ENCODE results near the gene IPO13.

IPO13 gene

DNA sequence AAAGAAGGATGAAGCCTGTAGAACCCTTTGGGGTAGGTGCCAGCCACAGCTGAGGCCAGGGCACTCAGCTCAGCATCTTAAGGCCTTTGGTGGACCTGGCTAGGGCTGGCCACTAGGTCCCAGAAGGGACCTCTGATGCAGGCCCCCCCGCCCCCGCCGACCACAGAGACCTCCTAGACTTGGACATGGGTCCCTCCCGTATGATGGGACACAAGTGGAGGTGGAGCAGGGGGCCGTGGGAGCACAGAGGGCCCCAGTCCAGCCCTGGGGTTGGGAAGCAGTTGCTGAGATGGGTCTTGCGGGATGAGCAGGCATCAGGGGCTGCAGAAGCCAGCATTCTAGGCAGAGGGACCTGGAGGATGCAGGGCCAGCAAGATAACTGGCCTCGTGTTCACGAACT lies 35.5 kb downstream of the IPO13 start:
- no peak for TF ChIP-seq CTCF (IDR thresholded peaks at IDR 0.05; ENCODE audit: insufficient read depth, low read depth, low read length, missing control alignments)
- no peak for DNase-seq (ENCODE audit: low read depth)
- H3K4me3 ChIP-seq (ENCODE audit: low read depth, low read length), result no peak overlapping the region

GRCh38 chr1:43982808-43983207 lies 36.1 kb downstream of the IPO13 start:
- no peak for TF ChIP-seq CTCF (IDR thresholded peaks at IDR 0.05; ENCODE audit: insufficient read depth, low read depth, low read length, missing control alignments)
- no peak overlapping the region for H3K4me3 ChIP-seq (ENCODE audit: low read depth, low read length)
- no peak for DNase-seq (ENCODE audit: low read depth)

GRCh38 chr1:43983253-43983899 lies 36.6 kb downstream of the IPO13 start:
- DNase-seq (ENCODE audit: low read depth), result no peak
- no peak for TF ChIP-seq CTCF (IDR thresholded peaks at IDR 0.05; ENCODE audit: insufficient read depth, low read depth, low read length, missing control alignments)
- H3K4me3 ChIP-seq (ENCODE audit: low read depth, low read length), result no peak overlapping the region

DNA sequence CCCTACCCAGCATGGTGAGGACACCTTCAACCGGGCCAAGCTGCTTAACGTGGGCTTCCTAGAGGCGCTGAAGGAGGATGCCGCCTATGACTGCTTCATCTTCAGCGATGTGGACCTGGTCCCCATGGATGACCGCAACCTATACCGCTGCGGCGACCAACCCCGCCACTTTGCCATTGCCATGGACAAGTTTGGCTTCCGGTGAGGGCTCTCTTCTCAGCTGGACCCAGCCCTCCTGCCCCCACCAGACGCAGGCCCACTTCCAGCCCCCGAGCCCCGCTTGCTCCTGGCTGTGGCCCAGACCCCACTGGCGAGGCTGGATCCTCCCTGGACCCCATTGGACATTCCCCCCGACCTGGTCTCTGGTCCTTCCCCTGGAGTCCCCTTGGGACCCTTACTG lies 38.1 kb downstream of the IPO13 start:
- DNase-seq (ENCODE audit: low read depth), result no peak
- H3K4me3 ChIP-seq (ENCODE audit: low read depth, low read length), result no peak overlapping the region
- no peak for TF ChIP-seq CTCF (IDR thresholded peaks at IDR 0.05; ENCODE audit: insufficient read depth, low read depth, low read length, missing control alignments)

- no peak for DNase-seq (ENCODE audit: low read depth)
- TF ChIP-seq CTCF (IDR thresholded peaks at IDR 0.05; ENCODE audit: insufficient read depth, low read depth, low read length, missing control alignments), result no peak
- no peak overlapping the region for H3K4me3 ChIP-seq (ENCODE audit: low read depth, low read length)
Measured at GRCh38 chr1:43985984-43986595, 39.3 kb downstream of the IPO13 start.

DNA sequence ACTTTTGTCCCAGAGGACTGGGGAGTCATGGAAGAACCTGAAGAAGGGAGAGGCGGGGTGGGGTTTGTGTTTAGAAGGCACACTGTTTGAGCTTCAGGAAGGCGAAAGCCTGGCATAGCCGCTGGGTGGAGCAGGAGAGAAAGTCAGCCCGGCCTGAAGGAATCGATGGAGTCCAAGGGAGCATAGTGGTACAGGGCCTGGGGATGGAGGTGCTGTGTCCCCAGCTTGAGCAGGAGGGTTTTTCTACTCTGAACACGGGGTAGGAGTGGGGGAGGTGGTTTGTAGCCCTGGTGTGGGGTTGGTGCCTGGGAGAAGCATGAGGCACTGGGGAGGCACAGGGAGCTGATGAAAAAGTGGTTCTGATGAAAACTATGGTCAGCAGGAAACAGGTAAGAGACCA lies 40.0 kb downstream of the IPO13 start:
- DNase-seq (ENCODE audit: low read depth), result no peak
- H3K4me3 ChIP-seq (ENCODE audit: low read depth, low read length), result no peak overlapping the region
- TF ChIP-seq CTCF (IDR thresholded peaks at IDR 0.05; ENCODE audit: insufficient read depth, low read depth, low read length, missing control alignments), result no peak
